ENCODE data around the gene PRR11. TPM values are rescaled to one million over a fixed set of nuclear protein-coding genes. Genes with fewer than 3 reads are reported as not detected.
A peak's percentile ranks its signal among the peaks of the same experiment; 100 is the strongest.

The PRR11 gene
- total RNA-seq, 1 donor from 2014 or later, result 15.2 TPM

DNA sequence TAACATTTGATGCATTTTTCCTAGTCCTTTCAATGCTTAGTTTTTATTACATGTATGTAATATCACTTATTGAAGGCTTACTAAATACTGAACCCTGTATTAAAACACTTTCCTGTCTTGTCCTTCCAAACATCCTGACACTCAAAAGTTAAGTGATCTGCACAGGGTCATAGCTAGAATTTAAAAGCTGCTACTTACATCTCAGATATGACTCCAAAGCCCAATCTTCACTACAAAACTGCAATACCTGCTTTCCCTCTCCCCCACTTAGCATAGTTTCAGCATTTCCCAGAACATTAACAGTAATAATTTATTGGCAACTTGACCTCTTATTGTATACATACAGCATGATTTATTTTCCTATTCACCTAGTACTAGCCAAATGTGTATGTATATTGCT is 44.6 kb upstream of the PRR11 start:
- TF ChIP-seq, protein P1, sequence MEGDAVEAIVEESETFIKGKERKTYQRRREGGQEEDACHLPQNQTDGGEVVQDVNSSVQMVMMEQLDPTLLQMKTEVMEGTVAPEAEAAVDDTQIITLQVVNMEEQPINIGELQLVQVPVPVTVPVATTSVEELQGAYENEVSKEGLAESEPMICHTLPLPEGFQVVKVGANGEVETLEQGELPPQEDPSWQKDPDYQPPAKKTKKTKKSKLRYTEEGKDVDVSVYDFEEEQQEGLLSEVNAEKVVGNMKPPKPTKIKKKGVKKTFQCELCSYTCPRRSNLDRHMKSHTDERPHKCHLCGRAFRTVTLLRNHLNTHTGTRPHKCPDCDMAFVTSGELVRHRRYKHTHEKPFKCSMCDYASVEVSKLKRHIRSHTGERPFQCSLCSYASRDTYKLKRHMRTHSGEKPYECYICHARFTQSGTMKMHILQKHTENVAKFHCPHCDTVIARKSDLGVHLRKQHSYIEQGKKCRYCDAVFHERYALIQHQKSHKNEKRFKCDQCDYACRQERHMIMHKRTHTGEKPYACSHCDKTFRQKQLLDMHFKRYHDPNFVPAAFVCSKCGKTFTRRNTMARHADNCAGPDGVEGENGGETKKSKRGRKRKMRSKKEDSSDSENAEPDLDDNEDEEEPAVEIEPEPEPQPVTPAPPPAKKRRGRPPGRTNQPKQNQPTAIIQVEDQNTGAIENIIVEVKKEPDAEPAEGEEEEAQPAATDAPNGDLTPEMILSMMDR (IDR thresholded peaks at IDR 0.05; ENCODE audit: unreplicated experiment), result no peak
- Mint-ChIP-seq H3K9me3 (no peaks in the 10 kb centered on the region), H3K27me3 (ENCODE audit: low read depth) (no peaks in the 10 kb centered on the region), H3K27ac (no peak overlapping the region), H3K36me3 (peaks cover 10% of the 10 kb centered on the region), H3K4me3 (no peak overlapping the region), H3K4me1 (peaks cover 7% of the 10 kb centered on the region)
- no peak for DNase-seq (ENCODE audit: low spot score in 2 of 2, unreplicated experiment in 2 of 2)

DNA sequence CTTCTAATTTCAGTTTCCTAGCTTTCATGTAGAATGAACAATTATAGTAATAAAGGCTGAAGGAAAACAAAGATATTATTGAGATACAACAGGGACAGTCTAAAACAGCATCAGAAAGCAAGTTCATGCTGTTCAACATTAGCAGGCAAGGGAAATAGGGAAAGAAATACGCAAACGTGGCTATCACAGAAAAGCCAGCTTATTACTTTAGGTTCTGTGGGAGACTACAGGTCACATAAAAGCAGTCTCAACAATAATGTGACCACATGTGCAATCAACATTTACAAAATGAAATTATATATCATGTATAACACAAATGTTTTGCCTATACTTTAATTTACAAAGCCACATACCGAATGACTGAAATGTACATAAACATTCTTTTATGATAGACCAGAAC is 44.0 kb upstream of the PRR11 start:
- Mint-ChIP-seq H3K27me3 (ENCODE audit: low read depth) (no peaks in the 10 kb centered on the region), H3K4me3 (no peak overlapping the region), H3K9me3 (no peaks in the 10 kb centered on the region), H3K36me3 (peaks cover 13% of the 10 kb centered on the region), H3K27ac (no peak overlapping the region), H3K4me1 (peaks cover 6% of the 10 kb centered on the region)
- TF ChIP-seq, protein P1 (IDR thresholded peaks at IDR 0.05; ENCODE audit: unreplicated experiment), result no peak
- DNase-seq (ENCODE audit: low spot score in 2 of 2, unreplicated experiment in 2 of 2), result no peak

DNA sequence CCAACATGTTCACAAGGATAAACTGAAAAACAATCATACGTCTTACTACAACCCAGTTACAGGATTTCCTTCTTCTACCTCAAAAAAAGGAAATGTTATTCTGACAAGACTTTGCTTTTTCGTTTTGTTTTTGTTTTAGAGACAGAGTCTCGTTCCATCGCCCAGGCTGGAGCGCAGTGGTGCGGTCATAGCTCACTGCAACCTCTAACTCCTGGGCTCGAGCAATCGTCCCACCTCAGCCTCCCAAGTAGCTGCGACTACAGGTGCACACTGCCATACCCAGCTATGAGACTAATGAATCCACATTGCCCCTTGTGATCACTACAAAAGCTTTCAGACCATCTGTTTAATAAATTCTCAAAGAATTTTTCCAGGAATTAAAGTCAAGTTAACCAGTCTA is 40.1 kb upstream of the PRR11 start:
- H3K36me3 Mint-ChIP-seq, result peaks cover 22% of the 10 kb centered on the region
- TF ChIP-seq, protein P1 (IDR thresholded peaks at IDR 0.05; ENCODE audit: unreplicated experiment), result no peak
- H3K4me1 Mint-ChIP-seq, result no peaks in the 10 kb centered on the region
- no peaks in the 10 kb centered on the region for H3K27me3 Mint-ChIP-seq (ENCODE audit: low read depth)
- H3K9me3 Mint-ChIP-seq, result no peaks in the 10 kb centered on the region
- DNase-seq (ENCODE audit: low spot score in 2 of 2, unreplicated experiment in 2 of 2), result no peak
- H3K4me3 Mint-ChIP-seq, result no peak overlapping the region
- no peak overlapping the region for H3K27ac Mint-ChIP-seq

DNA sequence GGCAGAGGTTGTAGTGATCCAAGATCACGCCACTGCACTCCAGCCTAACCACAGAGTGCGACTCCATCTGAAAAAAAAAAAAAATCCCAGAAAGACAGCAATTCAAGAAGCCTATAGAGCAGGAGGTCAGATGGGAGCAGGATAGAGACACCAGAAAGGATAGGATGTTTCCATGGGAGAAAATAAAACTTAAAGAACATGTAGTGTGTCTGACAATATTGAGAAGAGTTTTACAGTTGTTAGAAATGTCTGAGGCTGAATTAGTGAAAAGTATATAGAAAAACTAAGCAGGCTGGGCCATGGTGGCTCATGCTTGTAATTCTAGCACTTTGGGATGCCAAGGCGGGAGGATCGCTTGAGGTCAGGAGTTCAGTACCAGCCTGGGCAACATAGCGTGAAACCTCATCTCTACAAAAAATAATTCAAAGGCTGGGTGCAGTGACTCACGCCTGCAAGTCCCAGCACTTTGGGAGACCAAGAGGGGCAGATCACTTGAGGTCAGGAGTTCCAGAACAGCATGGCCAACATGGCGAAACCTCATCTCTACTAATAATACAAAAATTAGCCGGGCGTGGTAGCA is 33.6 kb upstream of the PRR11 start:
- Mint-ChIP-seq H3K36me3 (peaks cover 41% of the 10 kb centered on the region), H3K4me3 (no peak overlapping the region), H3K27ac (no peak overlapping the region), H3K27me3 (ENCODE audit: low read depth) (no peaks in the 10 kb centered on the region), H3K9me3 (no peaks in the 10 kb centered on the region), H3K4me1 (no peaks in the 10 kb centered on the region)
- no peak for DNase-seq (ENCODE audit: low spot score in 2 of 2, unreplicated experiment in 2 of 2)
- TF ChIP-seq, protein P1 (IDR thresholded peaks at IDR 0.05; ENCODE audit: unreplicated experiment), result no peak

DNA sequence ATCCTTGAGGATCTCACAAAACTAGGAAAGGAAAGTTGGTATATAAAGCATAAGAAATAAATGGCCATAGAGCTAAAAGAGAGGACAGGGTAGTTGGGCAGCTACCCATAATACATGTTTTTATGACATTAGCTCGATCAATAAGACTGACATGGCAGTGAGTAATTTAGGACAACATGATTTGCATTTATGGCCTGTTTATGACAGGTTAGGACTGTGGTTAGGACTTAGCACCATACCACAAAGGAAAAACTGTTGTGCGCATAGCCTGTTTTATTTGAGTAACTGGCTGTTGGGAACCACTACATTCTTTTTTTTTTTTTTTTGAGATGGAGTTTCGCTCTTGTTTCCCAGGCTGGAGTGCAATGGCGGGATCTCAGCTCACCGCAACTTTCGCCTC is 30.9 kb upstream of the PRR11 start:
- H3K36me3 Mint-ChIP-seq, result peaks cover 38% of the 10 kb centered on the region
- no peak for DNase-seq (ENCODE audit: low spot score in 2 of 2, unreplicated experiment in 2 of 2)
- H3K9me3 Mint-ChIP-seq, result no peaks in the 10 kb centered on the region
- H3K4me1 Mint-ChIP-seq, result no peaks in the 10 kb centered on the region
- TF ChIP-seq, protein P1 (IDR thresholded peaks at IDR 0.05; ENCODE audit: unreplicated experiment), result no peak
- no peak overlapping the region for H3K4me3 Mint-ChIP-seq
- no peaks in the 10 kb centered on the region for H3K27me3 Mint-ChIP-seq (ENCODE audit: low read depth)
- peak overlapping the region; percentile 21 for H3K27ac Mint-ChIP-seq

Data from mesothelial cell of epicardium (in vitro differentiated cells).